HEK293 (cell line): ENCODE measurements around the gene PTP4A2.
A peak's percentile ranks its signal among the peaks of the same experiment; 100 is the strongest.

Source experiments
- CTCF ChIA-PET: fragments of 350-600 bp; formaldehyde crosslinking; extraction: SDS; loops from one replicate; lab custom pipeline; 2021; ENCODE audit warnings: antibody characterized with exemption; lab: Yijun Ruan, JAX
- POLR2A ChIA-PET: fragments of 300-600 bp; formaldehyde crosslinking; extraction: SDS; loops from one replicate; lab custom pipeline; 2020; ENCODE audit warnings: antibody characterized with exemption, inconsistent platforms; lab: Yijun Ruan, JAX
- H3K27ac ChIP-seq: fragments of 200-500 bp; sonication (Bioruptor generic); 2 replicates; pipeline ENCODE4 v1.5.1; 2014; ENCODE audit warnings: low read depth, low read length, control low read depth, inconsistent platforms; ENCODE audit errors: extremely low read depth
- H3K36me3 ChIP-seq, 2 experiments: fragments of 200-500 bp in 1 of 2; sonication (Bioruptor generic) in 1 of 2; 1 replicate in 1 of 2; 2 replicates in 1 of 2; pipeline ENCODE4 v1.5.1; 2014 to 2017; ENCODE audit warnings: inconsistent platforms in 2 of 2, low read length in 2 of 2; ENCODE audit not compliant: control insufficient read depth in 2 of 2, insufficient read depth in 1 of 2
- H3K4me1 ChIP-seq: fragments of 200-500 bp; sonication (Bioruptor generic); 2 replicates; pipeline ENCODE4 v1.5.1; 2014; ENCODE audit warnings: mild to moderate bottlenecking, low read length, inconsistent platforms; ENCODE audit not compliant: control insufficient read depth, insufficient read depth
- H3K4me3 ChIP-seq: 2 replicates; pipeline ENCODE4 v1.5.1; 2011; ENCODE audit warnings: low read depth, mild to moderate bottlenecking, control low read depth, low read length, moderate library complexity
- H3K9me3 ChIP-seq: fragments of 200-500 bp; sonication (Bioruptor generic); 2 replicates; pipeline ENCODE4 v1.5.1; 2014; ENCODE audit warnings: low read depth, low read length, inconsistent platforms; ENCODE audit not compliant: control insufficient read depth, insufficient read depth
- MYNN ChIP-seq: fragments of 450-650 bp; formaldehyde crosslinking; IDR thresholded peaks from 2 replicates; pipeline ENCODE4 v1.5.1; 2016; ENCODE audit warnings: missing biosample characterization, missing genetic modification characterization, borderline replicate concordance
- RBAK ChIP-seq: fragments of 450-650 bp; formaldehyde crosslinking; IDR thresholded peaks from 2 replicates; pipeline ENCODE4 v1.5.1; 2016; ENCODE audit warnings: missing biosample characterization, missing genetic modification characterization
- SETDB1 ChIP-seq: IDR thresholded peaks from one replicate; pipeline ENCODE4 v1.6.1; 2017; ENCODE audit warnings: mild to moderate bottlenecking, low read length, moderate library complexity, mixed read lengths; ENCODE audit not compliant: insufficient read length
- ZNF146 ChIP-seq: fragments of 450-650 bp; formaldehyde crosslinking; IDR thresholded peaks from 2 replicates; pipeline ENCODE4 v1.5.1; 2016; ENCODE audit warnings: missing biosample characterization, missing genetic modification characterization
- ZNF148 ChIP-seq: fragments of 450-650 bp; formaldehyde crosslinking; IDR thresholded peaks from 2 replicates; pipeline ENCODE4 v1.5.0; 2017; ENCODE audit warnings: missing biosample characterization, missing genetic modification characterization, borderline replicate concordance
- ZNF239 ChIP-seq: fragments of 450-650 bp; formaldehyde crosslinking; IDR thresholded peaks from 2 replicates; pipeline ENCODE4 v1.5.1; 2016; ENCODE audit warnings: missing biosample characterization, missing genetic modification characterization
- ZNF292 ChIP-seq: fragments of 450-650 bp; formaldehyde crosslinking; IDR thresholded peaks from 2 replicates; pipeline ENCODE4 v1.5.1; 2016; ENCODE audit warnings: low read depth, missing biosample characterization, missing genetic modification characterization, borderline replicate concordance
- ZNF558 ChIP-seq: fragments of 450-650 bp; formaldehyde crosslinking; IDR thresholded peaks from 2 replicates; pipeline ENCODE4 v1.5.1; 2016; ENCODE audit warnings: missing biosample characterization, missing genetic modification characterization
- ZNF660 ChIP-seq: fragments of 450-650 bp; IDR thresholded peaks from 2 replicates; pipeline ENCODE4 v1.5.1; 2018; ENCODE audit warnings: missing biosample characterization, mild to moderate bottlenecking, missing genetic modification characterization
- ZNF76 ChIP-seq: fragments of 450-650 bp; formaldehyde crosslinking; IDR thresholded peaks from 2 replicates; pipeline ENCODE4; 2016; ENCODE audit warnings: low read depth, missing biosample characterization, missing genetic modification characterization, borderline replicate concordance
- TF ChIP-seq, protein P1 (sequence below): fragments of 450-650 bp; formaldehyde crosslinking; conservative IDR thresholded peaks from 2 replicates; pipeline ENCODE4 v1.5.1; 2016; ENCODE audit warnings: low read depth, missing biosample characterization, missing genetic modification characterization
- TF ChIP-seq, protein P2 (sequence below): fragments of 450-650 bp; formaldehyde crosslinking; IDR thresholded peaks from 2 replicates; pipeline ENCODE4 v1.5.1; 2017; ENCODE audit warnings: missing biosample characterization, missing genetic modification characterization

The PTP4A2 gene

GRCh38 chr1:31872658-31873636, 65.2 kb downstream of the PTP4A2 start:
- Histone ChIP-seq H3K27ac (no peak overlapping the region), H3K36me3 (no peaks in the 10 kb centered on the region), H3K4me1 (no peaks in the 10 kb centered on the region)
- POLR2A ChIA-PET = no interaction called here
- CTCF ChIA-PET = interaction anchor here (0.6 kb wide), 1 partner anchor 91 kb away, joined by 3 read pairs; no protein-coding TSS in a partner anchor
- TF ChIP-seq ZNF148 (tag by site-specific recombination) (no peak), SETDB1 (peak; percentile 52)
- TF ChIP-seq, all 188 proteins: peak for 1
- H3K9me3 ChIP-seq = no peaks in the 10 kb centered on the region
- no peak overlapping the region for H3K4me3 ChIP-seq

- CTCF ChIA-PET = interaction anchor here (0.6 kb wide), 1 partner anchor 237 kb away, joined by 3 read pairs; no protein-coding TSS in a partner anchor
These were observed 66.5 kb downstream of the PTP4A2 start for GRCh38 chr1:31871703-31872102.

GRCh38 chr1:31870086-31870736, 68.0 kb downstream of the PTP4A2 start:
- no peaks in the 10 kb centered on the region for H3K9me3 ChIP-seq
- ChIA-PET POLR2A (no interaction called here), CTCF (interaction anchor here (0.7 to 1.0 kb wide), 3 partner anchors 33 to 117 kb away, joined by 3 to 6 read pairs (median 4); no protein-coding TSS in a partner anchor)

More at GRCh38 chr1:31871703-31872102, 66.5 kb downstream of the PTP4A2 start:
- Histone ChIP-seq H3K27ac (no peak overlapping the region), H3K4me3 (no peak overlapping the region), H3K4me1 (no peaks in the 10 kb centered on the region), H3K9me3 (no peaks in the 10 kb centered on the region), H3K36me3 (no peaks in the 10 kb centered on the region)
- no peak for TF ChIP-seq RBAK (tag by site-specific recombination)
- no peak for TF ChIP-seq SETDB1
- no peak for TF ChIP-seq ZNF239
- TF ChIP-seq MYNN (tag by site-specific recombination) = no peak
- TF ChIP-seq ZNF660 = no peak
- TF ChIP-seq, protein P1, sequence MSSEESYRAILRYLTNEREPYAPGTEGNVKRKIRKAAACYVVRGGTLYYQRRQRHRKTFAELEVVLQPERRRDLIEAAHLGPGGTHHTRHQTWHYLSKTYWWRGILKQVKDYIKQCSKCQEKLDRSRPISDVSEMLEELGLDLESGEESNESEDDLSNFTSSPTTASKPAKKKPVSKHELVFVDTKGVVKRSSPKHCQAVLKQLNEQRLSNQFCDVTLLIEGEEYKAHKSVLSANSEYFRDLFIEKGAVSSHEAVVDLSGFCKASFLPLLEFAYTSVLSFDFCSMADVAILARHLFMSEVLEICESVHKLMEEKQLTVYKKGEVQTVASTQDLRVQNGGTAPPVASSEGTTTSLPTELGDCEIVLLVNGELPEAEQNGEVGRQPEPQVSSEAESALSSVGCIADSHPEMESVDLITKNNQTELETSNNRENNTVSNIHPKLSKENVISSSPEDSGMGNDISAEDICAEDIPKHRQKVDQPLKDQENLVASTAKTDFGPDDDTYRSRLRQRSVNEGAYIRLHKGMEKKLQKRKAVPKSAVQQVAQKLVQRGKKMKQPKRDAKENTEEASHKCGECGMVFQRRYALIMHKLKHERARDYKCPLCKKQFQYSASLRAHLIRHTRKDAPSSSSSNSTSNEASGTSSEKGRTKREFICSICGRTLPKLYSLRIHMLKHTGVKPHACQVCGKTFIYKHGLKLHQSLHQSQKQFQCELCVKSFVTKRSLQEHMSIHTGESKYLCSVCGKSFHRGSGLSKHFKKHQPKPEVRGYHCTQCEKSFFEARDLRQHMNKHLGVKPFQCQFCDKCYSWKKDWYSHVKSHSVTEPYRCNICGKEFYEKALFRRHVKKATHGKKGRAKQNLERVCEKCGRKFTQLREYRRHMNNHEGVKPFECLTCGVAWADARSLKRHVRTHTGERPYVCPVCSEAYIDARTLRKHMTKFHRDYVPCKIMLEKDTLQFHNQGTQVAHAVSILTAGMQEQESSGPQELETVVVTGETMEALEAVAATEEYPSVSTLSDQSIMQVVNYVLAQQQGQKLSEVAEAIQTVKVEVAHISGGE = no peak
- TF ChIP-seq ZNF292 = no peak
- POLR2A ChIA-PET = no interaction called here

More at GRCh38 chr1:31870086-31870736, 68.0 kb downstream of the PTP4A2 start:
- no peaks in the 10 kb centered on the region for H3K4me1 ChIP-seq
- H3K27ac ChIP-seq = no peak overlapping the region
- H3K36me3 ChIP-seq = no peaks in the 10 kb centered on the region
- TF ChIP-seq, protein P2, sequence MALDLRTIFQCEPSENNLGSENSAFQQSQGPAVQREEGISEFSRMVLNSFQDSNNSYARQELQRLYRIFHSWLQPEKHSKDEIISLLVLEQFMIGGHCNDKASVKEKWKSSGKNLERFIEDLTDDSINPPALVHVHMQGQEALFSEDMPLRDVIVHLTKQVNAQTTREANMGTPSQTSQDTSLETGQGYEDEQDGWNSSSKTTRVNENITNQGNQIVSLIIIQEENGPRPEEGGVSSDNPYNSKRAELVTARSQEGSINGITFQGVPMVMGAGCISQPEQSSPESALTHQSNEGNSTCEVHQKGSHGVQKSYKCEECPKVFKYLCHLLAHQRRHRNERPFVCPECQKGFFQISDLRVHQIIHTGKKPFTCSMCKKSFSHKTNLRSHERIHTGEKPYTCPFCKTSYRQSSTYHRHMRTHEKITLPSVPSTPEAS (tag by site-specific recombination) = no peak
- TF ChIP-seq ZNF76 = no peak
- no peak for TF ChIP-seq ZNF558 (tag by site-specific recombination)
- no peak for TF ChIP-seq ZNF146
- TF ChIP-seq, all 188 proteins: peak for 0
- H3K4me3 ChIP-seq = no peak overlapping the region
